GM19452 (cell line): Measurements from ENCODE around the gene CNTNAP2.

Experiments
- ATAC-seq: cut with Tn5 transposase; IDR thresholded peaks from one replicate; pipeline ENCODE4 v1.9.1; 2021; ENCODE audit not compliant: unreplicated experiment

The CNTNAP2 gene

GRCh38 chr7:146661435-146661834, 544.8 kb downstream of the CNTNAP2 start:
- ATAC-seq: no peak

- no peak for ATAC-seq
Observed at GRCh38 chr7:146661929-146662328, 545.3 kb downstream of the CNTNAP2 start.

GRCh38 chr7:146665023-146665422, 548.4 kb downstream of the CNTNAP2 start:
- no peak for ATAC-seq

GRCh38 chr7:146670532-146670931, 553.9 kb downstream of the CNTNAP2 start:
- ATAC-seq: no peak

- ATAC-seq: no peak
Observed at GRCh38 chr7:146681487-146681886, 564.9 kb downstream of the CNTNAP2 start.

- ATAC-seq: no peak
Observed at GRCh38 chr7:146683439-146683838, 566.8 kb downstream of the CNTNAP2 start.

GRCh38 chr7:146690987-146691386, 574.4 kb downstream of the CNTNAP2 start:
- no peak for ATAC-seq

- ATAC-seq: no peak
Observed at GRCh38 chr7:146698995-146699610, 582.5 kb downstream of the CNTNAP2 start.

GRCh38 chr7:146700015-146700560, 583.5 kb downstream of the CNTNAP2 start:
- no peak for ATAC-seq

GRCh38 chr7:146701166-146701565, 584.6 kb downstream of the CNTNAP2 start:
- ATAC-seq: no peak

- ATAC-seq: no peak
Observed at GRCh38 chr7:146702898-146703297, 586.3 kb downstream of the CNTNAP2 start.

- ATAC-seq: no peak
Observed at GRCh38 chr7:146709451-146710027, 592.9 kb downstream of the CNTNAP2 start.

- no peak for ATAC-seq
Observed at GRCh38 chr7:146713205-146713604, 596.6 kb downstream of the CNTNAP2 start.

GRCh38 chr7:146713934-146714333, 597.3 kb downstream of the CNTNAP2 start:
- ATAC-seq: no peak

- ATAC-seq: no peak
Observed at GRCh38 chr7:146720195-146720594, 603.6 kb downstream of the CNTNAP2 start.

- no peak for ATAC-seq
Observed at GRCh38 chr7:146722986-146723385, 606.4 kb downstream of the CNTNAP2 start.

GRCh38 chr7:146725520-146725919, 608.9 kb downstream of the CNTNAP2 start:
- no peak for ATAC-seq

- ATAC-seq: no peak
Observed at GRCh38 chr7:146728141-146728540, 611.5 kb downstream of the CNTNAP2 start.

- no peak for ATAC-seq
Observed at GRCh38 chr7:146728611-146729010, 612.0 kb downstream of the CNTNAP2 start.

- no peak for ATAC-seq
Observed at GRCh38 chr7:146731185-146731584, 614.6 kb downstream of the CNTNAP2 start.

GRCh38 chr7:146735992-146736391, 619.4 kb downstream of the CNTNAP2 start:
- ATAC-seq: no peak

GRCh38 chr7:146736446-146737190, 620.0 kb downstream of the CNTNAP2 start:
- ATAC-seq: no peak
